Measurements from ENCODE around the gene ATP1A3.

ATP1A3 gene

GRCh38 chr19:41984961-41985360 is 9.1 kb downstream of the ATP1A3 start:
- DNase-seq = no peak

DNA sequence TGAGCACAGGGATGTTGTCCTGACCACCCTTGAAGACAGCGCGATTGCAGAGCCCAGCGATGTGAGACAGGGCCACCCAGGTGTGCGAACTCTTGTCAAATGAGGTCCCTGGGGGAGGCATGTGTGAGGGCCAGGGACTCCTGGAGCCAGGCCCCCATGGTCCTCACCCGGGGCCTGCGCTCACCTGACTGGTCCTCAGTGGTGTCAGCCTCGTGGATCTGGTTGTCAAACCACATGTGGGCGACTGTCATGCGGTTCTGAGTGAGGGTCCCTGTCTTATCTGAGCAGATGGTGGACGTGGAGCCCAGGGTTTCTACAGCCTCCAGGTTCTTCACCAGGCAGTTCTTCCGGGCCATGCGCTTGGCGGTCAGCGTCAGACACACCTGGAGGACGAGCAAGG is 12.3 kb downstream of the ATP1A3 start:
- no peak for DNase-seq

DNA sequence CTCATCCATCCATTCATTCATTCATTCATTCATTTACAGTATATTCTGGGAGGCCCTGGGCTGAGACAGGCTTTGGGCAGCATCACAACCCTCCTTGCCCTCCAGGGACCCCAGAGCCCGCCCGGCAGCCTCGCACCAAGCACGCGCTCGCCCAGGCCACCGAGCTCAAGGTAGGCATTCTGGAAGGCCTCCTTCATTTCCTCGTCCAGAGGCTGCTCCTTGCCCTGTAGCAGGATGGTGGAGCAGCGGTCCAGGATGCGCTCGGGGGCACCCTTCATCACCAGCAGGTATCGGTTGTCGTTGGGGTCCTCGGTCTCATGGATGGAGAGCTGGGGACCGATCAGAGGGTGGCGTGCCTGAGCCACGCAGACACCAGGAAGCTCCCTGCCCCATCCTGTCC is 15.6 kb downstream of the ATP1A3 start:
- DNase-seq = no peak

- no peak for DNase-seq
Observed at GRCh38 chr19:41977916-41978315, 16.1 kb downstream of the ATP1A3 start.

DNA sequence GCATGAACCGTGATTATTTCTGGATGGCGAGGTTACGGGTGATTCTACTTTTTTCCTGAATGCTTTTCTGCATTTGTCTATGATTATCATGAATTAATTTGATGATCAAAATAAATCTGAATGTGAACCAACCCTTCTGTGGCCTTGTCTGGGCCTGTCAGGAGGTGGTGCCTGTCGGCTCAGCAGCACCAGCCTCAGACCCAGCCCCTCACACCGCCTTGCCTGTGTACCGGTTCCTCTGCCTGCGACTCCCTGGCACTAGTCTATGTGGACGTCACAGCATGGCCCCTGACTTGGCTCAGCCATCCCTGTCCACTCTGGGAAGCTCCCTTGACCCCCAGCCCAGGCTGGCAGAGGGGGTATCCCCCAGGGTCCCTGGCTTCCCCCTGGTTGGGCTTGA is 19.4 kb downstream of the ATP1A3 start:
- DNase-seq = no peak

DNA sequence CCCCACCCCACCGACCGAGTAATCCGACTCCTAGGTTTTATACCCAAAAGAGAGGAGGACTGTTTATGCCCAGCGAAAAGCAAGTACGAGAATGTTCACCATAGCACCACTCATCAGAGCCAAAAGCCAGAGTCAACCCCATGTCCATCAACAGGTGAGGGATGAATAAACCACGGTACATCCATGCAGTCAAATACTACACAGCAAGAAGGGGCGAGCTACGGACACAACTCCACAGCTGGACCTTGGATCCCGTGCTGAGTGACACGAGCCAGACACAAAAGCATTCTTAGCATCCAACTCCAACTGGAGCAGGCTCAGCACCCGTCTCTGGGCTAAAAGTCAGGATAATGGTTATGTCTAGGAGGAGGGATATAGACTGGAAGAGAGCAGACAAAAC is 22.7 kb downstream of the ATP1A3 start:
- no peak for DNase-seq

- no peak for DNase-seq
Observed at GRCh38 chr19:41969772-41970458, 24.1 kb downstream of the ATP1A3 start.

GRCh38 chr19:41968751-41969595 is 25.1 kb downstream of the ATP1A3 start:
- DNase-seq = no peak

GRCh38 chr19:41967054-41967783 is 26.8 kb downstream of the ATP1A3 start:
- no peak for DNase-seq

GRCh38 chr19:41965106-41965505 is 28.9 kb downstream of the ATP1A3 start:
- DNase-seq = no peak

GRCh38 chr19:41960973-41961372 is 33.1 kb downstream of the ATP1A3 start:
- DNase-seq = no peak

DNA sequence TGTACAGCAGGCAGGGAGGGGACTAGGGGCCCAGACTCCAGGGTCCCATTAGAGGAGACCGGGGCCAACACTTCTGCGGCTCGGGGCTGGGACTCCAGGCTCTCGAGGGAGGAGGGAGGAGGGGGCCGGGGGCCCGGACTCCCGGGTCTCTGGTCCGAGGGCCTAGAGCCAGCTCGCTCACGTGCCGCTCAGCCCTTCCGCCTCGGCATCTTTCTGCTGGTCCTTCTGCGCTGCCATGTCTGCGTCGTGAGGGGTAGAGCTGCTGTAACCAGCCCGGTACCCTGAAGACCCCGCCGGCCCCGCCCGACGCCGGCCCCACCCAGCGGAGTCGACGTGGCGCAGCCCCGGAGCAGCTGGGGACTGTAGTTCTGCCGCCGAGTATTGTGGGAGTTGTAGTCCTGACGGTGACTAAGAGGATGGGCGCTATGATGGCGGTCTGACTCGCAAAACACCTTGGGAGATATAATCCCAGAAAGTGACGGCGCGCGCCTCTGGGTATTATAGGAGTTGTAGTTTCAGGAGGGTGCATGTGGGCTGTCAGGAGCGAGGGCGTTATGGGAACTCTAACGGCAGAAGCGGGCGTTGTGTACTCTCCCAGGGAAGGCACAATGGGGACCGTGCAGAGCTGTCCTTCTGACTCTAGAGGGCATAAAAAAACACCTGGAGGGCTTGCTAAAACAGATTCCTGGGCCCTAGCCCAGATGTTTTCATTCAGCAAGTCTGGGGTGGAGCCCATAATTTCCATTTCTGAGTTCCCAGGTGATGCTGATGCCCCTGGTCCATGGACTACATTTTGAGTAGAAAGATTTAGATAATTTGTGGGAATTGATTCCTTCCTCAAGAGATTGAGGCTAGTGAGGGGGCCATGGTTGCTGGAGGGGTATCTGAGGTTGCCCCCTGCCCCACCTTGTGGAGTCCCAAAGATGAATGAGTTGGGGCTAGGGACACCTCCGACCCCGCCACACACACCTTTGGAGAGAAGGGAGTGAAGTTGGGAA is 34.7 kb downstream of the ATP1A3 start, which contains the start of gene RABAC1:
Gene RABAC1, minus strand, starts transcription at position 266 of the 998 bp plus-strand sequence. Its CDS starts 29 bp downstream, at position 237.
- peak; percentile 98 to 99 for DNase-seq

- peak; percentile 74 to 96 for DNase-seq
Observed at GRCh38 chr19:41958367-41959055, 35.5 kb downstream of the ATP1A3 start.

DNA sequence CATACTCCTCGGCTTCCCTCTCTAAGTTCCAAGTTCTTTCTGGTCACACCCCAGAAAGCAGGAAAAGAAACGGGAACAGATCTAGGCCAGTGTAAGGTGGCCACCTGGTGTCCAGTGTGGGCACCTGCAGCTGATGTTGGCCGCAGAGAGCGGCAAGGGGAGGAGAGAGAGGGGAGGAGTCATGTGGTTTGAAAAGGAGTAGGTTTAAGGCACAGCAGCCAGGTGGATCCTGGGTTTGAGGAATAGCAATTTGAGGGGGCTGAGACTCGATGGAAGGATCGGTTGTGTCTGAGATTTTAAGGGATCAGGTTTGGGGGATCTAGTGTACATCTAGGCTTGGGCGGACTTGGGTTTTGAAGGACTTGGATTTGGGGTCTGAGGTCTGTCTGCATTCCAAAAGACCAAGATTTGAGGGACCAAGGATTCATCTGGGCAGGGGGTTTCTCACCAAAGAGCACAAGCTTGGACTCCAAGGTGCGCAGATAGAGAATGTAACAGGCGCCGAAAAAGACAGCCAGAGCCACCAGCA is 36.1 kb downstream of the ATP1A3 start:
- peak; percentile 92 to 97 for DNase-seq

- DNase-seq = no peak
Observed at GRCh38 chr19:41957161-41957837, 36.7 kb downstream of the ATP1A3 start.

GRCh38 chr19:41956621-41957020 is 37.4 kb downstream of the ATP1A3 start:
- no peak for DNase-seq

- no peak for DNase-seq
Observed at GRCh38 chr19:41955521-41955920, 38.5 kb downstream of the ATP1A3 start.

DNA sequence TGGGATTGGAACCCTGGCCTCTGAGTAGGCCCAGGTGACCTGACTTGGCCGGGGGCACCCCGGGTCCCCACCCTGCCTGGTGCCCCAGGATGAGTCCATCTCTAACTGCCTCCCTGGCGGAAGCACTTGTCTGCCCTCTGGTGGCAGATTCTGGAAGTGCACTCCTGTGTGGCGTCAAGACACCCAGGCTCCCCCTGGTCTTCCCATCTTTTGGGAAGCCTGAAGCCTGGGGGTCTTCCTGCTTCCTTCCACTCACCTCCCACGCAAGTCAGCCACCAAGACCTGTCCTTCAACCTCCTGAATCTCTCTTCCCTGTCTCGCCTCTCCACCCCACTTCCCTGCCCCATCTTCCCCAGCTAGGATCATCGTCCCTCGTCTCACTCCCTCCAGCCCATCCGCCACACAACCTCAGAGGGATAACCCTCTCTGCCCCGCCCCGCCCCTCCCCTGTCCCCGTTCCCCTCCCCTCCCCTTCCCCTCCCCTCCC is 42.3 kb downstream of the ATP1A3 start:
- DNase-seq = peak; percentile 46 to 92

- DNase-seq = no peak
Observed at GRCh38 chr19:41947091-41947490, 46.9 kb downstream of the ATP1A3 start.

DNA sequence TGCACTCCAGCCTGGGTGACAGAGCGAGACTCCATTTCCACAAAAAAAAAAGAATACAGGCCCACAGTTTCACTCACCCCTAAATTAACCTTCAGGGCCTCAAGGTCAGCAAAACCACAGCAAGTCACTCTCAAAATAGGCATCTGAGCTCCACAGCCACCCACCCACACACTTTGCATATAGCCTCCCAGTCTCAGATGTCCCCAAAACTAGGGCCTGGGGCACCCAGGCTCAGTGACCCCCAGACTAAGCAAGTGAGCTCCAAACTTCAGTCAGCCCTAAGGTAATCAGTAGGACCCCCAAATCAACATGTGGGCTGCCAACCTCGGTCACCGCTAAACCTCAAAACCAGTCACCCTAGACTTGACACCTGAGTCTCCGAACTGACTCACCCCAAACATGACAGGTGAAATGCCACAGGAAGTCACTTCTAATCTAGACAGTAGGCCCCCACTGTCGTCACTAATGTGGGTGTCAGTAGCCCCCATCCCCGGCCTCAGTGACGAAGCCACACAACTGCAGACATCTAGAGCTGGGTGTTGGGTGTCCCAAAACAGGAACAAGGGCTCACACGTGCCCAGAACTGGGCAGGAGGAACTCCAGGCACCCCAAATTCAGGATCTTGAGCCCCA is 48.8 kb downstream of the ATP1A3 start:
- no peak for DNase-seq
